Left lung (tissue), 10 donors: Measurements from ENCODE around the gene FHIT. TPM values are rescaled to one million over a fixed set of nuclear protein-coding genes. Genes with fewer than 3 reads are reported as not detected.

Experiments used
- ATAC-seq: fragments of 200-7000 bp; cut with Tn5 transposase; one replicate; pipeline ENCODE4 v1.9.1; 2020; ENCODE audit warnings: moderate library complexity
- DNase-seq, 4 donors: peaks; one replicate each; pipeline ENCODE4 v3.0.0-alpha.2; 2013 to 2020
- H3K27ac ChIP-seq, 2 donors: fragments of 200-600 bp; sonication (generic) in 1 of 2; one replicate each; pipeline versions ENCODE4 v1.5.0 to v1.8.0; 2020 to 2021
- H3K27me3 ChIP-seq, 2 donors: fragments of 200-600 bp; sonication (generic) in 1 of 2; one replicate each; pipeline versions ENCODE4 v1.5.0 to v1.8.0; 2020 to 2021
- H3K36me3 ChIP-seq, 2 donors: fragments of 200-600 bp; sonication (generic) in 1 of 2; one replicate each; pipeline versions ENCODE4 v1.5.0 to v1.8.0; 2020 to 2021
- H3K4me1 ChIP-seq, 2 donors: fragments of 200-600 bp; one replicate each; pipeline ENCODE4 v1.8.0; 2021
- H3K4me3 ChIP-seq, 2 donors: fragments of 200-600 bp; sonication (generic) in 1 of 2; one replicate each; pipeline versions ENCODE4 v1.5.0 to v1.8.0; 2020 to 2021; ENCODE audit warnings: mild to moderate bottlenecking in 1 of 2
- H3K9me3 ChIP-seq, 2 donors: fragments of 200-600 bp; sonication (generic) in 1 of 2; one replicate each; pipeline versions ENCODE4 v1.5.0 to v1.8.0; 2020 to 2021
- intact Hi-C, 2 donors: fragments of 100-400 bp; cut with DNase I; formaldehyde crosslinking; loops; one replicate each; pipeline versions ENCODE4 v1.11.2 to v1.14.2; 2022
- polyA plus RNA-seq, 6 donors: library from polyadenylated mRNA; unstranded; fragments of 120-200 nt; gene quantifications; one replicate each; pipeline ENCODE4 v1.2.1, GENCODE V29; 2013; ENCODE audit not compliant: insufficient read length in 6 of 6
- total RNA-seq, 2 donors: library from RNA; stranded (reverse); fragmentation: NEBNext Ultra II Directional; extraction: Animal tissue kit (Norgen Biotek cat#: 25700); gene quantifications; one replicate each; pipeline ENCODE4 v1.2.1, GENCODE V29; 2021
- TF ChIP-seq, protein P1 (sequence below), 2 donors: fragments of 200-600 bp; sonication (generic) in 1 of 2; IDR thresholded peaks; one replicate each; pipeline versions ENCODE4 v1.5.0 to v1.8.0; 2021; ENCODE audit warnings: antibody characterized with exemption in 2 of 2
- donor health status: DM: no; HTN: yes; CAD: no.
- donor health status: DM: no; HTN: no; CAD: no.

The FHIT gene
- total and polyA plus RNA-seq, 8 donors, result 8.5 to 16.3 (median 9.7) TPM

DNA sequence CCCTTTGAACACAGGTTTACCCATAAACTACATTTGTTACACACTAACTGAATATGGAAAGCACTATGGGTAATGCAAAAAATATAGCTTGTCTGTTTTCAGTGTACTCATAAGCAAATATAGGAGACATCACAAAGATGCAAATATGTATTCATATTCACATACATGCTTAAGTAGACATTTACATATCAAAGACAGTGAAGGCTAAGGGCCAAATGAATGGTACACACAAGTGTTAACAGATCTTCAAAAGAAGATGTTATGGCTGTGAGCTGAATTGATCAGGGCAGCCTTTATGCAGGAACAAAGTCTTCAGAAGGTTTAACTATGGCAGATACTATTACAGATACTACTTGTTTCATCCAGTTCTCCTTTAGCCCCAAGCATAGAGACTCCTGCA, 384.1 kb downstream of the FHIT start:
- no peak for DNase-seq
- ATAC-seq, result no peak
- Histone ChIP-seq H3K27me3 (no peaks in the 10 kb centered on the region), H3K9me3 (peaks cover 0 to 5% of the 10 kb centered on the region in 2 donors), H3K4me1 (no peaks in the 10 kb centered on the region), H3K4me3 (no peak overlapping the region), H3K36me3 (no peaks in the 10 kb centered on the region), H3K27ac (no peak overlapping the region)
- TF ChIP-seq, protein P1, sequence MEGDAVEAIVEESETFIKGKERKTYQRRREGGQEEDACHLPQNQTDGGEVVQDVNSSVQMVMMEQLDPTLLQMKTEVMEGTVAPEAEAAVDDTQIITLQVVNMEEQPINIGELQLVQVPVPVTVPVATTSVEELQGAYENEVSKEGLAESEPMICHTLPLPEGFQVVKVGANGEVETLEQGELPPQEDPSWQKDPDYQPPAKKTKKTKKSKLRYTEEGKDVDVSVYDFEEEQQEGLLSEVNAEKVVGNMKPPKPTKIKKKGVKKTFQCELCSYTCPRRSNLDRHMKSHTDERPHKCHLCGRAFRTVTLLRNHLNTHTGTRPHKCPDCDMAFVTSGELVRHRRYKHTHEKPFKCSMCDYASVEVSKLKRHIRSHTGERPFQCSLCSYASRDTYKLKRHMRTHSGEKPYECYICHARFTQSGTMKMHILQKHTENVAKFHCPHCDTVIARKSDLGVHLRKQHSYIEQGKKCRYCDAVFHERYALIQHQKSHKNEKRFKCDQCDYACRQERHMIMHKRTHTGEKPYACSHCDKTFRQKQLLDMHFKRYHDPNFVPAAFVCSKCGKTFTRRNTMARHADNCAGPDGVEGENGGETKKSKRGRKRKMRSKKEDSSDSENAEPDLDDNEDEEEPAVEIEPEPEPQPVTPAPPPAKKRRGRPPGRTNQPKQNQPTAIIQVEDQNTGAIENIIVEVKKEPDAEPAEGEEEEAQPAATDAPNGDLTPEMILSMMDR (IDR thresholded peaks at IDR 0.05), result no peak
- intact Hi-C loops, result no loop called here

- Histone ChIP-seq H3K36me3 (no peaks in the 10 kb centered on the region), H3K4me3 (no peak overlapping the region), H3K4me1 (peaks cover 0 to 19% of the 10 kb centered on the region in 2 donors), H3K9me3 (peaks cover 0 to 3% of the 10 kb centered on the region in 2 donors), H3K27ac (peak overlapping the region in 1 of 2 donors; percentile 72), H3K27me3 (no peaks in the 10 kb centered on the region)
- intact Hi-C loops, result no loop called here
- ATAC-seq, result no peak
- no peak for DNase-seq
- TF ChIP-seq, protein P1 (IDR thresholded peaks at IDR 0.05), result no peak
Observed at GRCh38 chr3:60856257-60857046, 394.8 kb downstream of the FHIT start.

GRCh38 chr3:60855250-60855649, 396.0 kb downstream of the FHIT start:
- H3K4me1 ChIP-seq, result peaks cover 0 to 19% of the 10 kb centered on the region in 2 donors
- H3K27me3 ChIP-seq, result no peaks in the 10 kb centered on the region
- intact Hi-C loops, result no loop called here
- peak overlapping the region in 1 of 2 donors; percentile 72 for H3K27ac ChIP-seq
- peaks cover 0 to 3% of the 10 kb centered on the region in 2 donors for H3K9me3 ChIP-seq
- TF ChIP-seq, protein P1 (IDR thresholded peaks at IDR 0.05), result no peak
- DNase-seq (no peak), ATAC-seq (peak; percentile 66)
- H3K4me3 ChIP-seq, result no peak overlapping the region
- no peaks in the 10 kb centered on the region for H3K36me3 ChIP-seq

DNA sequence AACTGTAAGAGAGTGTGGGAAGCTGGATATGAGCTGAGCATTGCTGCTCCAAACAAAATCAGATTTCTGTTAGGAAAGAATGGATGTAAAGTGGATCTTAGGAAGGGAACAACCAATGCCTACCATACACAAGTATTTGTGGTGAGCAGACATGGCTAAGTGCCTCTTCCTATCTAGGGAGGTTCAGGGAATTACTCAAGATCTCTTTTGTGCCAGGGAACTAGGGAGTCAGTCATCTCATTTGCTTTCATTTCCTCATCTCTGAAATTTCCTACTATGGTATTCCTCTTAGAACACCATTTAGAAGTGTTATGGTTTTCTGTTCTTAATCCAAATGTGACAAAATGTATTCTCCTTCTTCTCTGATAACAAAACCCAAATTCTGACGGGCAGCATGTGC, 396.5 kb downstream of the FHIT start:
- DNase-seq (no peak), ATAC-seq (peak; percentile 54)
- Histone ChIP-seq H3K27me3 (no peaks in the 10 kb centered on the region), H3K4me1 (peaks cover 0 to 19% of the 10 kb centered on the region in 2 donors), H3K9me3 (peaks cover 0 to 3% of the 10 kb centered on the region in 2 donors), H3K27ac (peak overlapping the region in 1 of 2 donors; percentile 72), H3K36me3 (no peaks in the 10 kb centered on the region), H3K4me3 (no peak overlapping the region)
- intact Hi-C loops, result no loop called here
- TF ChIP-seq, protein P1 (IDR thresholded peaks at IDR 0.05), result no peak

- H3K27me3 ChIP-seq, result no peaks in the 10 kb centered on the region
- no peak overlapping the region for H3K4me3 ChIP-seq
- ATAC-seq (no peak), DNase-seq (no peak)
- intact Hi-C loops, result no loop called here
- no peak overlapping the region for H3K27ac ChIP-seq
- H3K9me3 ChIP-seq, result peaks cover 0 to 3% of the 10 kb centered on the region in 2 donors
- no peaks in the 10 kb centered on the region for H3K36me3 ChIP-seq
- TF ChIP-seq, protein P1 (IDR thresholded peaks at IDR 0.05), result no peak
- no peaks in the 10 kb centered on the region for H3K4me1 ChIP-seq
Observed at GRCh38 chr3:60847791-60848190, 403.5 kb downstream of the FHIT start.
